Erythroblast (primary cell): ENCODE measurements around the gene CLSTN2.
"Not testable (repeated sequence)": the region's sequence is repeated elsewhere in the genome, so short reads cannot be mapped to it uniquely, and the experiment has no call there.

ENCODE experiments used
- DNase-seq, 2 experiments: peaks; one replicate each; lab custom pipeline; 2025; lab: John Stamatoyannopoulos, UW
- GATA1 ChIP-seq: IDR thresholded peaks from 2 replicates; pipeline ENCODE4 v1.6.1; 2011; ENCODE audit warnings: low read depth, mild to moderate bottlenecking, control low read depth, low read length, moderate library complexity
- POLR2A ChIP-seq: IDR thresholded peaks from 2 replicates; pipeline ENCODE4 v1.6.1; 2011; ENCODE audit warnings: mild to moderate bottlenecking, low read length

CLSTN2 gene

GRCh38 chr3:140396110-140396509 lies 461.1 kb downstream of the CLSTN2 start:
- no peak for TF ChIP-seq POLR2A

GRCh38 chr3:140397847-140398246 lies 462.9 kb downstream of the CLSTN2 start:
- no peak for DNase-seq
- TF ChIP-seq GATA1: no peak
- no peak for TF ChIP-seq POLR2A

More at GRCh38 chr3:140396110-140396509, 461.1 kb downstream of the CLSTN2 start:
- no peak for DNase-seq

GRCh38 chr3:140398387-140398786 lies 463.4 kb downstream of the CLSTN2 start:
- no peak for TF ChIP-seq GATA1
- no peak for TF ChIP-seq POLR2A

GRCh38 chr3:140399871-140400270 lies 464.9 kb downstream of the CLSTN2 start:
- TF ChIP-seq GATA1 (no peak), POLR2A (no peak)
- DNase-seq: no peak

More at GRCh38 chr3:140398387-140398786, 463.4 kb downstream of the CLSTN2 start:
- no peak for DNase-seq

- TF ChIP-seq POLR2A (no peak), GATA1 (no peak)
- DNase-seq: no peak
These were observed 468.1 kb downstream of the CLSTN2 start for GRCh38 chr3:140403079-140403478.

- no peak for DNase-seq
- TF ChIP-seq POLR2A: no peak
- no peak for TF ChIP-seq GATA1
These were observed 468.6 kb downstream of the CLSTN2 start for GRCh38 chr3:140403608-140404007.

- no peak for DNase-seq
- TF ChIP-seq GATA1: no peak
- TF ChIP-seq POLR2A: no peak
These were observed 471.7 kb downstream of the CLSTN2 start for GRCh38 chr3:140406655-140407054.

GRCh38 chr3:140408252-140408651 lies 473.3 kb downstream of the CLSTN2 start:
- TF ChIP-seq GATA1 (no peak), POLR2A (no peak)
- no peak for DNase-seq

GRCh38 chr3:140416666-140417065 lies 481.7 kb downstream of the CLSTN2 start:
- DNase-seq: no peak
- TF ChIP-seq GATA1: no peak
- no peak for TF ChIP-seq POLR2A

- DNase-seq: no peak
- TF ChIP-seq GATA1 (no peak), POLR2A (no peak)
These were observed 485.8 kb downstream of the CLSTN2 start for GRCh38 chr3:140420621-140421357.

- no peak for DNase-seq
- TF ChIP-seq POLR2A (no peak), GATA1 (no peak)
These were observed 486.9 kb downstream of the CLSTN2 start for GRCh38 chr3:140421884-140422283.

- TF ChIP-seq GATA1 (no peak), POLR2A (no peak)
- no peak for DNase-seq
These were observed 488.2 kb downstream of the CLSTN2 start for GRCh38 chr3:140423146-140423545.

- not testable (repeated sequence) for DNase-seq
These were observed 488.6 kb downstream of the CLSTN2 start for GRCh38 chr3:140423574-140423973.

- no peak for TF ChIP-seq GATA1
- DNase-seq: no peak
These were observed 489.2 kb downstream of the CLSTN2 start for GRCh38 chr3:140424211-140424610.

GRCh38 chr3:140424726-140425125 lies 489.7 kb downstream of the CLSTN2 start:
- DNase-seq: no peak
- TF ChIP-seq POLR2A (no peak), GATA1 (no peak)
